ENCODE measurements around the gene NACC2. TPM values are rescaled to one million over a fixed set of nuclear protein-coding genes. Genes with fewer than 3 reads are reported as not detected.

The NACC2 gene
- total and polyA plus RNA-seq, 7 donors: 8.5 to 33.5 (median 18.4) TPM

GRCh38 chr9:136078498-136079011 is 16.5 kb downstream of the NACC2 start:
- intact Hi-C loops (cut with DNase I): loop anchor here in 1 of 2 donors (5.0 kb wide), 1 partner anchor 36 kb away; no protein-coding TSS in a partner anchor
- peaks cover 0 to 16% of the 10 kb centered on the region in 2 donors for H3K36me3 ChIP-seq (ENCODE audit: insufficient read depth in 1 of 2, low read depth in 1 of 2)
- ATAC-seq: no peak
- H3K27me3 ChIP-seq (ENCODE audit: insufficient read depth in 3 of 3, low read length in 2 of 3): no peaks in the 10 kb centered on the region
- TF ChIP-seq CTCF (IDR thresholded peaks at IDR 0.05): no peak
- H3K27ac ChIP-seq: peak overlapping the region; percentile 78
- 84 to 87% (median 85%) methylated on average over 27 of the region's 27 CpGs for WGBS, 3 donors
- no peak overlapping the region for H3K4me3 ChIP-seq
- peaks cover 50% of the 10 kb centered on the region for H3K4me1 ChIP-seq
- no peaks in the 10 kb centered on the region for H3K9me3 ChIP-seq
- DNase-seq: peak in 1 of 2 donors; percentile 44

- DNase-seq: peak in 1 of 2 donors; percentile 16
- no peak for TF ChIP-seq CTCF (IDR thresholded peaks at IDR 0.05)
- H3K36me3 ChIP-seq (ENCODE audit: insufficient read depth in 1 of 2, low read depth in 1 of 2): peaks cover 0 to 16% of the 10 kb centered on the region in 2 donors
- no peak overlapping the region for H3K27ac ChIP-seq
- intact Hi-C loops (cut with DNase I): loop anchor here in 1 of 2 donors (5.0 kb wide), 1 partner anchor 36 kb away; no protein-coding TSS in a partner anchor
- H3K9me3 ChIP-seq: no peaks in the 10 kb centered on the region
- no peaks in the 10 kb centered on the region for H3K27me3 ChIP-seq (ENCODE audit: insufficient read depth in 3 of 3, low read length in 2 of 3)
- no peak overlapping the region for H3K4me3 ChIP-seq
- ATAC-seq: no peak
- peaks cover 46% of the 10 kb centered on the region for H3K4me1 ChIP-seq
- WGBS, 3 donors: 80 to 89% (median 81%) methylated on average over 12 of the region's 12 CpGs
Observed at GRCh38 chr9:136078024-136078423, 17.1 kb downstream of the NACC2 start.

GRCh38 chr9:136077491-136077890 is 17.6 kb downstream of the NACC2 start:
- peaks cover 44% of the 10 kb centered on the region for H3K4me1 ChIP-seq
- intact Hi-C loops (cut with DNase I): loop anchor here in 1 of 2 donors (5.0 kb wide), 1 partner anchor 35 kb away; no protein-coding TSS in a partner anchor
- no peak overlapping the region for H3K27ac ChIP-seq

GRCh38 chr9:136075881-136076678 is 19.0 kb downstream of the NACC2 start:
- no peaks in the 10 kb centered on the region for H3K27me3 ChIP-seq (ENCODE audit: insufficient read depth in 3 of 3, low read length in 2 of 3)
- no peaks in the 10 kb centered on the region for H3K9me3 ChIP-seq
- WGBS, 3 donors: 86 to 91% (median 89%) methylated on average over 26 of the region's 26 CpGs
- peaks cover 31% of the 10 kb centered on the region for H3K4me1 ChIP-seq
- H3K27ac ChIP-seq: no peak overlapping the region
- intact Hi-C loops (cut with DNase I): loop anchor here in 1 of 2 donors (5.0 kb wide), 1 partner anchor 34 kb away; no protein-coding TSS in a partner anchor
- TF ChIP-seq CTCF (IDR thresholded peaks at IDR 0.05): no peak
- ATAC-seq: no peak
- peaks cover 0 to 16% of the 10 kb centered on the region in 2 donors for H3K36me3 ChIP-seq (ENCODE audit: insufficient read depth in 1 of 2, low read depth in 1 of 2)
- DNase-seq: peak; percentile 18 to 25
- H3K4me3 ChIP-seq: no peak overlapping the region

More at GRCh38 chr9:136077491-136077890, 17.6 kb downstream of the NACC2 start:
- TF ChIP-seq CTCF (IDR thresholded peaks at IDR 0.05): no peak
- DNase-seq: peak in 1 of 2 donors; percentile 29
- Histone ChIP-seq H3K36me3 (ENCODE audit: insufficient read depth in 1 of 2, low read depth in 1 of 2) (peaks cover 0 to 16% of the 10 kb centered on the region in 2 donors), H3K27me3 (ENCODE audit: insufficient read depth in 3 of 3, low read length in 2 of 3) (no peaks in the 10 kb centered on the region), H3K4me3 (no peak overlapping the region), H3K9me3 (no peaks in the 10 kb centered on the region)
- ATAC-seq: no peak
- WGBS, 3 donors: 77 to 86% (median 85%) methylated on average over 8 of the region's 8 CpGs
